HG02678 (cell line): ENCODE results near the gene RASGEF1C.

Experiments used
- ATAC-seq: cut with Tn5 transposase; IDR thresholded peaks from one replicate; pipeline ENCODE4 v1.9.1; 2021; ENCODE audit warnings: mild to moderate bottlenecking, moderate library complexity; ENCODE audit not compliant: unreplicated experiment

RASGEF1C gene

DNA sequence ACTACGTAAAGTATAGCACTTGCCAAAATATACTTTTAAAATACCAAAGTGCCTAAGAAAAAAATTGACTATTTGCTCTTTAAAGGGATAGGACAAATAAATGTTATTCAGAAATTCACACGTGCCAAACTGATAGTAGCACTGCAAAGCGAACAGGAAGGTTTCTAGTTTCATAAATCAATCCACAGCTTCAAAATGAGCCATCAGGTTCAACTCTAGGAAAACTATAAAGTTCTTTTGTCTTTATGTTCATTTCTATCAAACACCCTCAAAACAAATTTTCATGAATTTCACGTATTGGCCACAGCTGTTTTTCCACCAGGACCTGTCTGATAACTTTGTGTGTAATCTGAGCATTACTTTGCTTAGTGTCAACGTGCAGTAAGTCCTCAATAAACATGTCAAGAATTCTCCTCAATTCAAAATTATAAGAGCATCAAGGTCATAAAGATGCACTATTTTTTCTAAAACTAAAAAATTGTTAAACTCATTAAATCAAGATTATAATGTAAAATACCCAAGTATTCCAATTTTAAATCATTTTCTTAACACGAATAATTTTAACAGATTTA lies 140.4 kb downstream of the RASGEF1C start:
- ATAC-seq: no peak

- ATAC-seq: no peak
Observed at GRCh38 chr5:180067986-180068385, 141.0 kb downstream of the RASGEF1C start.

DNA sequence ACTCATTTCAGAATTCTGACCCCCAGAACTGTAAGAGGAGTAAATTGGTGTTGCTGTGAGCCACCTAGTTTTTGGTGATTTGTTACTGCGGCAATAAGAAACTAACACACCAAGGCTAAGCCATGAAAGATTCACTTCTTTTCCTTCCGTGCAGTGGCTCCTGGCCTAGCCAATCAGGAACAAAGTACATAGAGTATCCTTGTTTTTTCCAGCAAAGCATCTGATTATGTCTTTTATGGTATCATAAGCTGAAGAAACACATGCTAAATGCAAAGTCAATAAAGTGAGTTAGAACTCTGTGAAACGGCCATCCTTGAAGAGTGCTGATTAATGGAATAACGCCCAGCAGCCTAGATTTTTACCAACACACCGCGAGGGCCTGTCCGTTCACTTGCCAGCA lies 148.8 kb downstream of the RASGEF1C start:
- ATAC-seq: no peak

DNA sequence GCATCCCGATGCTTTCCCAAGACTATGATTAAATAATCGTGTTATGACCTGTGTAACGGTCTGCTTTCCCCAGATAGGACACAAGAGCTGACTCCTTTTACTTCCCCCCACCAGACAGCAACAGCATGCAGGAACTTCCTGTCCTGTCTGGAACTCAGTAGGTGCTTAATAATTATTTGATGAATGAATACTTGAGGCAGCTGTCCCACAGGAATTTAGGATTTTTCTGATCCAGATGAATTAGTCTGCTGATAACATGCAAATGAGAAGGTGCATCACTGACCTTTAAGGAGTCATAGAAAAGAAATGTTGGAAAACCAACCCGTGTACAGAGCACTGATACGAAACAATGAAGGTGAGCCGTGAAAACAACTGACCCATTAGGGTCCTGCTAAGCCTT lies 149.7 kb downstream of the RASGEF1C start:
- ATAC-seq: no peak

DNA sequence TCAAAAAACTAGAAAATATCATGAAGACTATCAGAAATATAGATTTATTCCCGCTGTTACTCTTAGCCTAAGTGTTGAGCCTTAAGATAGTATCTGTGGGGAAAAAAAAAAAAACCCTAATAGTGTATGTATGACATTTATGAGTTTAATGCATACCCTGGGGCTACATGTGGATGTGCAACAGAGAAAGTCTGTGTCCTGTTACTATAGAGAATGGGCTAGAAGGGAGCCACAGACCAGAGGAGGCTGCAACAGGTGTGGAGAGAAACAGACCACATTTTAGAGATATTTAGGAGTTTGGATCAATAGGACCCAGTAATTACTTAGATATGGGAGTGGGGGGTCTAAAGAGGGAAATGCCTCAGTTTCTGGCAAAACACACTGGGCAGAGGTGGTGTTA lies 152.9 kb downstream of the RASGEF1C start:
- ATAC-seq: no peak

- no peak for ATAC-seq
Observed at GRCh38 chr5:180054226-180054625, 154.8 kb downstream of the RASGEF1C start.

DNA sequence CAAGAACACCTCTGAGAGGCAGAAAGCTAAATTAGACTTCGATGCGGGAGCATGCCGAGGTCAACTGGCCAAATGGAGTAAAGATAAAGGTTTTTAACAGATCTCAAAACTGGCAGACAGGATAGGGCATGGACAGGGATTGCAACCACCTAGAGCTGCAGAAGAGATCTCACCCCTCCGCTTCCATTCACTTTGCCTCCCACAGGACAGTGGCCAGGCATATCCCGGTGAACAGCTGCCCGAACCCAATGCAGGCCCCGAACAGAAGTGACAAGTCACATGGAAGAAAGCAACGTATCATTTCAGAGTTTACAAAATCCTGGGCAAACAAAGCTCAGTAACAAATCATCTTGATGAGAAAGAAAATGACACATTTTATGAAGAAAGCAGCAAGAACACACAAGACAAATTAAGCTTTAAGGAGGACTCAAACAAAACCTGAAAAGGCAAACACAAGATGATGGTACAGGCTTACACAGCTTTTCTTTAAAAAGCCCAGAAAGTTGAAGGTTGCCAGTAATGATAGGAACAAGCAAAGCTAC lies 155.9 kb downstream of the RASGEF1C start:
- no peak for ATAC-seq

DNA sequence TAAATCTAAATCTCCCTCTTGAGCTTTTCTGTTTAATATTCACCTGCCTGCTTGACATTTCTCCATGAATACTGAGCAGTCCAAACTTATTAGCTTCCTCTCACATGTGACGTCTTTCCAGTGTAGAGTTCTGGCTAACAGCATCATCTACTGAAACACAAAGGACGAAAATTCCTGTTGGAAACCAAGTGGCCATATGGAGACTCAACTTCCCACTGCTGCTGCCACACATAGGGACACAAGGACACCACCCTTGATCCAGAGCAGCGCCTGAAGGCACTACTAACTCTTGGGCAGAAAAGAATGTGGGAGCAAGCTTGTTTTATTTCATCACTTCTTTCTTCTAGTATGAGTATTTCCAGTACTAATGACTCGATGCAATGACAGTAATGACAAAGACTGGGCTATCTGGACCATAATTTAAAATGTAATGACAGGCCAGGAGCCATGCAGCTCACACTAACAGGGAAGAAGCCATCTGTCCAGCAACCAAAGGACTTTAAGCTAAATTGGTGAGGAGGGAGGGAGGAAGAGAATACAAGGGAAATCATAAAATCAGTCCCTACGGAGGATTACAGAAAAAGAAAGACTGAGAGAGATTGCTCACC lies 156.7 kb downstream of the RASGEF1C start:
- ATAC-seq: no peak
